GM03348 (cell line): ENCODE data around the gene RAB1B.

Experiments
- DNase-seq: peaks from one replicate; pipeline ENCODE4 v3.0.0; 2012; ENCODE audit warnings: low spot score

Gene RAB1B

DNA sequence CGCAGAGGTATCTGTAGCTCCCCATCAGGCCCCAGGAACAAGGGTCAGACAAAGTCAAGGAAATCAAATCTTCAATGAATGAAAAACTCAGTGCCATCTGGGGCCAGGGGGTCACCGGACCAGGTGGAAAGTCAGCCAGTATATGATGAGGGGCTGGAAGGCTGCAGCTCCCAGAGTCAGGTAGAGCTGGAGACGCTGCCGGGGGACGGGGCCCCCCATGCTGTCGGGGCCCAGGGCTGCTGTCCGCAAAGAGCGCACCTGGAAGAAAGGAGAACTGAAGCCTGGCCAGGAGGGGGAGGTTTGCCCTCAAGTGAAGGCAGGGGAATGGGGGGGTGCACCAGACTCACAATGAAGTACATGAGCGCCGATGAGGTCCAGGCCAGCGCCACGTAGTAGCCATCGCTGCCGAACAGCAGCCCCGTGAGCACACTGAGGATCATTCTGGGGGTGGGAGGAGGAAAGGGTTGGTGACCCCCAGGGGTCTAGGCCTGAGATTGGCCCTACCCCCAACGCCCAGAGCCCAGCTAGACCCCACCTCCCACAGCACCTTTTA, 16.2 kb downstream of the RAB1B start:
- DNase-seq, result no peak

- DNase-seq, result no peak
Measured at GRCh38 chr11:66285250-66285947, 17.0 kb downstream of the RAB1B start.

GRCh38 chr11:66286699-66287098, 18.3 kb downstream of the RAB1B start:
- DNase-seq, result no peak

- no peak for DNase-seq
Measured at GRCh38 chr11:66287211-66287888, 18.9 kb downstream of the RAB1B start.

DNA sequence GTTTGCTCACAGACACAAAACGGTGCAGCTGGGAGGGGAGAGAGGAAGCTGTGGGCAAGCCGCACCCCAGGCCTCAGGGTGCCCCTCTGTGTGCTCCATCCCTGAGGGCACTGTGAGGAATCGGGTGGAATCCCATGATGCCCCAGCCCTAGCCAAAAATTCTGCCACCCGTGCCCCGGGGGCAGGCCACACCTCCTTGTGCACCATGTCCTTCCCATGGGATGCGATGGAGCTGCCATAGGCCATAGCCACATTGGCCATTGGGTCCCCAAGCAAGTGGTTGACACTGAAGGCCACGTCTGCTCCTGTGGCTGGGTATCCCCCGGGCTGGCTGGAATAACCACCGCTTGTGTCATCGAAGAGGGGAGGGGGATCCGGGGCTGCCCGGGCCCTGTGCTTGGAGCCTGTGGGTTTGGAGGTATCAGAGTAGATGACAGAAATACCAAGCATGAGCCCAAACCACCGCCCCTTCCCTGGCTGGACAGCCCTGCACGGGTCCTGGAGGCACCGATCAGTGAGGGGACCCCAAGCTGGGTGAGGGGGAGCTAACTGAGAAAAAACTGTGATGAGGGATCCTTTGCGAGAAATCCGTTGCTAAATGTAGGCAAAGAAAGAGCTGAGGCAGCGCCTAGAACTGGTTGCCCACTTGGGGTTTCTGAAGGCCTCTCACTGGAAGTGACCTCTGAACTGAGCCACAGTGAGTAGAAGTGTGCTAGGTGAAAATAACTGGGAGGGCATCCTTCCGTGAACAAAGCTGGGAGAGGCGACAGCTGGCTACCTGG, 19.6 kb downstream of the RAB1B start:
- peak; percentile 24 for DNase-seq

DNA sequence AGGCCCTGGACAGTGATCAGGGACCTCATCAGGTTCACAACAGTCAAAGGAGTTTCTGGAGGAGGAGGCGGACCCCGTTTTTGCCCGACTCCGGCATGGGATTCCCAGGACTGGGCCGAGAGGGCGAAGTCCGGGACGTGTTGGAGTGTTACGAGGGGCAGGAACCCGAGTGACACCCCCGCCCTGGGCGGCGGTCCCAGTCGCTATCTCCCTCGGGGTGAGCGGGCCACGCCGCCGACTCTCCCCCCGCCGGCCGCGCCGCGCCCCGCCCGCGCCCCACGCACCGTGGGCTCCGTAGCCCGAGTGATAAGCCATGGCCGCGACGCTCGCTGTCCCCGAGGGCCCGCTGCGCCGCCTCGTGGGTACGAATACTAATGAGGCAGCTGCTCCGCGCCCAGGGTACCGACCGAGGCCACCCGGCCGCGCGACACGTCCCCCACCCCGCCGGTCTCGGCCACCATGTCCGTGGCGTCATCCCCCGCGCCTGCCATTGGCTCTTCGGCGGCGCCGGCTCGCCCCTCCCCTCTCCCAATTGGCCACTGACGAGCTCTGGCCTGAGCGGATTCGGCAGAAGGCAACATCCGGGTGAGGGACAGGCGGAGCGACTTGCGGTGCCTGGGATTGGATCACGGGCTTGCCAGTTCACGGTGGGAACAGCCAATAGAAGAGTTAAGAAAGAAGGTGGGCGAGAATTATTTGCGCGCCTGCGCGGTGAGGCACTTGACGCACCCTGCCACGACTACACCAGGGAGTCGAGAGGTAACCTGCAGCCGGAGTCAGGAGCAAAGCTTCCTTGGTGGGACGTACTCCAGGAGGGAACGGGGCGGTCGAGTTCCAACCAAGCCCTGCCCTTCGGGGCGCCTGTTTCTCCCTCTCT, 20.5 kb downstream of the RAB1B start, which contains the start of gene YIF1A:
TSS of gene YIF1A (minus strand) at position 473 of the 877 bp plus-strand sequence. CDS start at position 315, 158 bp downstream.
- peak; percentile 100 for DNase-seq

DNA sequence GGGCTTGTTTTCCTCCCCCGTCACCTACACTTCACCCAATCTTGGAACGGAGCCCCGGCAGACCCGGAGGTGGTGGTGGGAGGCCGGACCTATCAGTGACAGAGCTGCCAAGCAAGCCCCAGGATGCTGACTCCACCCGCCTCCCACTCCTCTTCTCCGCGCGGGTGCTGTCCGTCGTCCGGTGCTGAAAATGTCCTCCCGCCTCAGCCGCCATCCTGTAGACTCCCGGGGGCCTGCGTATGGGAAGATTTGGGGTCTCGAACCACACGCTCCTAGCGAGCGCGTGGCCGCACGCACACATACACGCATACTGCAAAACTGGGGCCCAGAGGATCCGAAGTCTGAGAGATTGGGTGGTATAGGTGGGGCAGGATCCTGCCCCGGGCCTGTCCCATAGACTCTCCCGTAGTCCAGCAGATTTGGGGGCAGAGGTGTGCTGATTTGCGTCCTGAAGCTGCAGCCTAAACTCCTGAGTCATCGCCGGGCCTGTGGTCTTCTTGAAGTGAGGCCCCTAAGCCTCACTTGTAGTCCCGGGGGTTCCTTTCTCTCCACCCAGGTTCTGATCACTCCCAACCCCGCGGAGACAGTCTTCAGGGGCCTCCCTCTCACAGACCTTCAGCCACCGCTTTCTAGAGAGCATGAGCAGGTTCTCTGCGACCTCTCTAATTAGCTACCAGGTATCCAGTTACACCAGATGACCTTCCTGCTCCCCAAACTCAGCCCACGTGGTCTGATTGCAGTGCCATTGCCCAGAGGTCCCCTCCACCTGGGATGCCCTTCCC, 21.3 kb downstream of the RAB1B start:
- peak; percentile 86 for DNase-seq

GRCh38 chr11:66290330-66290621, 21.8 kb downstream of the RAB1B start:
- no peak for DNase-seq

DNA sequence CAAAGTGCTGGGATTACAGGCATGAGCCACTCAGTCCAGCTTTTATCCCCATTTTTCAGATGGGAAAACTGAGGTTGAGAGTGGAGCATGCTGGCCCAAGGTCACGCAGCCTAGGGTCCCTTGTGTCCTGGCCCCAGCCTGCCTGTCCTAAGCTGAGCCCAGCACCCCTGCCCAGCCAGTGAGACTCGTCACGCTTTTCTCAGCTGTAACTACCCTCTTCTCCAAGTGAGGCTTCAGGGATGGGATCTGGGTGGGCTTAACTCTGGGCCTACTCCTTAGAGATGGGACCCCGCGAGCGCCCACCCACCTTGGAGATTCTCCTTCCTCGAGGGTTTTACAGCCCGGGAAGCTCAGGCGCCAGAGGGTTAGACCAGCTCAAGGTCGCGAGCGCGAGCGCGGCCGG, 22.9 kb downstream of the RAB1B start:
- DNase-seq, result no peak

DNA sequence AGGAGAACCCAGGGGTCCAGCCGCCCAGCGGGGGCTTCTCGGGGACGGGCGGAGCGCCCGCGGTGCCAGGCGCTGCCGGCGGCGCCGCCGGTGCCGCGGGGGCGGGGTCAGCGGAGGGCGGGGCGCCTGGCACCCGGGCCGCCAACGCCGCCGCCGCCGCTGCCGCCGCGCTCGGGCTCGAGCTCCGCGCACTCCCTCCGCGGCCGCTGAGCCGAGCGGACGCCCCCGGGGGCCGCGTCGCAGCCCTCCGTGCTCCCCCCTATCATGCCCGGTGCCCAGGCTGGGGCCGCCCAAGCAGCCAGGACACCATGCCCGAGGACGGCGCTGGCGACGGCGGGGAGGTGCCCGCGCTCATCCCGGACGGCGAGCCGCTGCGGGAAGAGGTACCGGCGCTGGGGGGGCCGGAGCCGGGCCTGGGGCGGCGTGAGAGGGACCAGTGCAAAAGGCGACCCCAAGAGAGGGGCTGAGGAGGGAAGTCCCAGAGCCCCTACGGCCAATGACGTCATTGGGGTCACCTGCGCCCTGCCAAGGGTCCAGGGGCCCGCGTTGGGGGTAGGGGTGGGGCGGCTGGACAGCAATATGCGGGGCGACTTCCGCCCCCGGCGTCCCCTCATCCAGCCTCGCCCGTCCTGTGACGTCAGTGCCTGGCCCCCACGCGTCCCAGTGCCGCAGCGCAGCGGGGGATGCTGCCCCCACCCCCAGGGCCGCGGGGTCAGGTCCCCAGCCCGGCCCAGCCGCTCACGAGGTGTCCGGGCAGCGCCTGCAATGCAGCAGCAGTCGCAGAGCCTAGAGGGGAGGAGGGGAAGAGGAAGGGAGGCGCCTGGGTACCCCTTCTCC, 23.5 kb downstream of the RAB1B start, which contains the start of gene TMEM151A:
TSS of gene TMEM151A (plus strand) at position 189 of the 837 bp plus-strand sequence. CDS start at position 309, 120 bp downstream.
- DNase-seq, result peak; percentile 38

- DNase-seq, result no peak
Measured at GRCh38 chr11:66292543-66293332, 24.3 kb downstream of the RAB1B start.

DNA sequence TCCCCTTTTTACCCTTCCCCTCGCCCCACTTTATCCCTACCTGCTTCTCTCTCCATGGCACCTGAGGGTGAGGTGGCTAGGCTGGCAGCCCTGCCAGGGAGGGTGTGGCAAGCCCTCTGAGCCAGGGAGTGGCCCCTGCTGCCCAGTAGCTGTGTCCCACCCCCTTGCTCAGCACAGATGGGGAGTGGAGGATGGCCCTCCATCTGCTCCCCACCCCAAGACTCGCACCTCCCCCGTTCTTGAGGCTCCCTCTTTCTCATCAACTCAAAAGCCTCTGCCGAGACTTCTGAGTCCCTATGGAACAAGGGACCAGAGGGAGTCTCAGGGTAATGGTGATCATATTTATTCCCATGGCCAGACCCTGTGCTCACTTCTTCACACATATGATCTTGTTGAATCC, 24.9 kb downstream of the RAB1B start:
- DNase-seq, result no peak

GRCh38 chr11:66293777-66294625, 25.6 kb downstream of the RAB1B start:
- no peak for DNase-seq

DNA sequence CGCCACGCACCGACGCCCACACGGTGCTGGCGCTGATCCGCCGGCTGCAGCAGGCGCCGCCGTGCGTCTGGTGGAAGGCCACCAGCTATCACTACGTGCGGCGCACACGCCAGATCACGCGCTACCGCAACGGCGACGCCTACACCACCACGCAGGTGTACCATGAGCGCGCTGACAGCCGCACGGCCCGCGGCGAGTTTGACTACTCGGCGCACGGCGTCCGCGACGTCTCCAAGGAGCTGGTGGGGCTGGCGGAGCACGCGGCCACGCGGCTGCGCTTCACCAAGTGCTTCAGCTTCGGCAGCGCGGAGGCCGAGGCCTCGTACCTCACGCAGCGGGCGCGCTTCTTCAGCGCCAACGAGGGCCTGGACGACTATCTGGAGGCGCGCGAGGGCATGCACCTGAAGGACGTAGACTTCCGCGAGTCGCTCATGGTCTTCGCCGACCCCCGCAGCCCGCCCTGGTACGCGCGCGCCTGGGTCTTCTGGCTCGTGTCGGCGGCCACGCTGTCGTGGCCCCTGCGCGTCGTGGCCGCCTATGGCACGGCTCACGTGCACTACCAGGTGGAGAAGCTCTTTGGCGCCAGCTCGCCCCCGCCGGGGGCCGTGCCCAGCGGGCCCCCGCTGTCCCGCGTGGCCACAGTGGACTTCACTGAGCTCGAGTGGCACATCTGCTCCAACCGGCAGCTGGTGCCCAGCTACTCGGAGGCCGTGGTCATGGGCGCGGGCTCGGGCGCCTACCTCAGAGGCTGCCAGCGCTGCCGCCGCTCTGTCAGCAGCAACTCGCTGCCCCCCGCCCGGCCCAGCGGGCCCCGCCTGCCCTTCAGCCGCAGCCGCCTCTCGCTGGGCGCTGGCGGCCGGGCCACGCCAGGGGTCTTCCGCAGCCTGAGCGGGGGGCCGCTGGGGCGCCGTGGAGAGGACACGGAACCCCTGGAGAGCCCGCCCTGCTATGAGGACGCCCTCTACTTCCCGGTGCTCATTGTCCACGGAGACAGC, 26.5 kb downstream of the RAB1B start:
- DNase-seq, result no peak

GRCh38 chr11:66297610-66298009, 29.2 kb downstream of the RAB1B start:
- DNase-seq, result no peak

GRCh38 chr11:66299186-66299585, 30.7 kb downstream of the RAB1B start:
- no peak for DNase-seq

DNA sequence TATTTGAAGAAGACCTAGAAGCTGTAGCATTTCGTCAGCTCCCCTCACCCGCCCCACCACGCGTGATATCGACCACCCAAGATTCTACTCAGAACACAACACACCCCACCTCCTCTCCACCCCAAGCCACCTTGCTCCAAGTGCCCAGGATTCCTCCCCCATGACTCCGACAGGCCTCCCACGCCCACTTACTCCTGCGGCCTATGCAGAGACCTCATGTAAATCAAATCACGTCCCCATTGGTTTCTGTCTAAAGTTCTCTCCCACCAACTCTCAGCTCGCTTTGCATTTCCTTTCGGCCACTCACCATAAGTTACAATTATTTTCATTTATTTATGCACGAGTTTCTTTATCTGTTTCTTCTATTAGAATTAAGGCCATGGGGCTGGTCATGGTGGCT, 34.2 kb downstream of the RAB1B start:
- DNase-seq, result no peak
